Measurements from ENCODE around the gene RNF168.

Gene RNF168

DNA sequence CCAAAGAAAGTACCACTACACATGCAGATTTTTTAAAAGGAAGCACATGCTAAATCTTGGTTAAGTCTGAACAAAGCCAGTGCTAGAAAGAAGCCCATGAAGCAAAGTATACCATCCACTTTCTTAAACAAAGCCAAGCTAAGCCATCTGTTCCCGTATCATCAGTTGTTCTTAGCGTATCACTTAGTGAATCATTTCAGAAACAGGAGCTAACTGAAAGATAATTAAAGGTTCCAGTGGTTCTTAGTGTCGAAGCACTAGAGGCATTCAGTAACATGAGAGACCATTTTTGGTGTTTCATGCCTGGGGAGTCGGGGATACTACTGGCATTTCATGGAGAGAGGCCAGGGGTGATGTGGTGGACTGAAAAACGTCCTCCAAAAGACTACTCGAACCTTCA is 84.2 kb downstream of the RNF168 start:
- Histone ChIP-seq H3K4me3 (ENCODE audit: low read depth, low read length) (no peak overlapping the region), H3K27ac (no peak overlapping the region)
- TF ChIP-seq, protein P1, sequence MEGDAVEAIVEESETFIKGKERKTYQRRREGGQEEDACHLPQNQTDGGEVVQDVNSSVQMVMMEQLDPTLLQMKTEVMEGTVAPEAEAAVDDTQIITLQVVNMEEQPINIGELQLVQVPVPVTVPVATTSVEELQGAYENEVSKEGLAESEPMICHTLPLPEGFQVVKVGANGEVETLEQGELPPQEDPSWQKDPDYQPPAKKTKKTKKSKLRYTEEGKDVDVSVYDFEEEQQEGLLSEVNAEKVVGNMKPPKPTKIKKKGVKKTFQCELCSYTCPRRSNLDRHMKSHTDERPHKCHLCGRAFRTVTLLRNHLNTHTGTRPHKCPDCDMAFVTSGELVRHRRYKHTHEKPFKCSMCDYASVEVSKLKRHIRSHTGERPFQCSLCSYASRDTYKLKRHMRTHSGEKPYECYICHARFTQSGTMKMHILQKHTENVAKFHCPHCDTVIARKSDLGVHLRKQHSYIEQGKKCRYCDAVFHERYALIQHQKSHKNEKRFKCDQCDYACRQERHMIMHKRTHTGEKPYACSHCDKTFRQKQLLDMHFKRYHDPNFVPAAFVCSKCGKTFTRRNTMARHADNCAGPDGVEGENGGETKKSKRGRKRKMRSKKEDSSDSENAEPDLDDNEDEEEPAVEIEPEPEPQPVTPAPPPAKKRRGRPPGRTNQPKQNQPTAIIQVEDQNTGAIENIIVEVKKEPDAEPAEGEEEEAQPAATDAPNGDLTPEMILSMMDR (IDR thresholded peaks at IDR 0.05; ENCODE audit: low read depth, low read length, missing control alignments) = no peak

More for the DNA sequence above, 84.2 kb downstream of the RNF168 start:
- in situ Hi-C loops (cut with HindIII; ENCODE audit: low pct_ligation_motif_present, low sequenced_read_pairs) = no loop called here
- no peak for DNase-seq
- Histone ChIP-seq H3K27me3 (replicated peaks) (no peaks in the 10 kb centered on the region), H3K36me3 (replicated peaks) (no peaks in the 10 kb centered on the region)
